HCT116 (cell line): ENCODE results near the gene MINDY4. TPM values are rescaled to one million over a fixed set of nuclear protein-coding genes. Genes with fewer than 3 reads are reported as not detected.

Source experiments
- ATAC-seq: fragments of 200-7000 bp; cut with Tn5 transposase; 2 replicates; pipeline ENCODE4 v1.9.1; 2020; ENCODE audit warnings: mild to moderate bottlenecking, moderate library complexity
- BruUV-seq: library from RNA; stranded (reverse); fragments of 400-500 nt; replicated peaks from 2 replicates; lab custom pipeline; 2021; lab: Mats Ljungman, UMichigan
- CTCF ChIA-PET: fragments of 300-600 bp; sonication (Branson Sonifier 250); formaldehyde crosslinking; loops from one replicate; lab custom pipeline; 2021; ENCODE audit warnings: antibody characterized with exemption; lab: Charles Lee
- POLR2A ChIA-PET: fragments of 300-600, 350-600 bp; sonication (Branson Sonifier 250); formaldehyde crosslinking; loops from one replicate; lab custom pipeline; 2021; ENCODE audit warnings: antibody characterized with exemption; lab: Charles Lee
- RAD21 ChIA-PET, 2 experiments: fragments of 300-600 bp; sonication (Branson Sonifier 250); formaldehyde crosslinking; loops; one replicate each; lab custom pipeline; 2023; ENCODE audit warnings: low total read pairs in 2 of 2; ENCODE audit not compliant: uncharacterized antibody in 2 of 2, unreplicated experiment in 2 of 2, low non-redundant PET in 1 of 2; lab: Charles Lee
- DNase-seq: peaks from one replicate; pipeline ENCODE4 v3.0.0-alpha.2; 2010; ENCODE audit warnings: low read depth, low spot score
- H2AFZ ChIP-seq: fragments of 200-600 bp; shearing (Covaris generic), sonication (generic); 2 replicates; pipeline ENCODE4 v1.6.1; 2017; ENCODE audit warnings: low read depth, mixed run types, mixed read lengths, antibody characterized with exemption, low read length; ENCODE audit not compliant: poor library complexity, severe bottlenecking
- H3K27ac ChIP-seq: 2 replicates; pipeline ENCODE4 v1.5.1; 2012; ENCODE audit warnings: low read depth, low read length
- H3K27me3 ChIP-seq: fragments of 200-600 bp; sonication (generic); 2 replicates; pipeline ENCODE4 v1.6.1; 2016; ENCODE audit warnings: mixed run types, low read length, mixed read lengths; ENCODE audit not compliant: insufficient read depth
- H3K36me3 ChIP-seq, 2 experiments: fragments of 200-500 bp in 1 of 2; fragments of 200-600 bp in 1 of 2; sonication (Bioruptor generic) in 1 of 2; sonication (generic) in 1 of 2; 2 replicates each; pipeline versions ENCODE4 v1.5.1 to v1.6.1; 2014 to 2016; ENCODE audit warnings: low read length in 2 of 2, inconsistent platforms in 1 of 2, mixed read lengths in 1 of 2, mixed run types in 1 of 2; ENCODE audit not compliant: insufficient read depth in 2 of 2, control insufficient read depth in 1 of 2
- H3K4me1 ChIP-seq, 2 experiments: fragments of 200-600 bp in 1 of 2; sonication (generic) in 1 of 2; 2 replicates each; pipeline versions ENCODE4 v1.5.1 to v1.6.1; 2012 to 2017; ENCODE audit warnings: low read length in 2 of 2, inconsistent platforms in 1 of 2, mild to moderate bottlenecking in 1 of 2, mixed read lengths in 1 of 2, mixed run types in 1 of 2, moderate library complexity in 1 of 2; ENCODE audit not compliant: insufficient read depth in 2 of 2, control insufficient read depth in 1 of 2
- H3K4me2 ChIP-seq: fragments of 200-600 bp; sonication (generic); 2 replicates; pipeline ENCODE4 v1.6.1; 2017; ENCODE audit warnings: mixed run types, low read length, mixed read lengths
- H3K4me3 ChIP-seq, 2 experiments: fragments of 200-600 bp in 1 of 2; sonication (generic) in 1 of 2; replicated peaks in 1 of 2; 2 replicates each; pipeline ENCODE4 v1.5.1; 2011 to 2016; ENCODE audit warnings: low read length in 2 of 2, control low read depth in 1 of 2, low read depth in 1 of 2, mild to moderate bottlenecking in 1 of 2, mixed read lengths in 1 of 2, mixed run types in 1 of 2
- H3K79me2 ChIP-seq: fragments of 200-600 bp; sonication (generic); 2 replicates; pipeline ENCODE4 v1.6.1; 2017; ENCODE audit warnings: mild to moderate bottlenecking, mixed run types, low read length, moderate library complexity, mixed read lengths; ENCODE audit not compliant: insufficient read depth
- H3K9ac ChIP-seq: fragments of 200-600 bp; sonication (generic); 2 replicates; pipeline ENCODE4 v1.6.1; 2016; ENCODE audit warnings: low read length, mixed read lengths
- H3K9me2 ChIP-seq: fragments of 200-600 bp; sonication (generic), shearing (Covaris generic); 2 replicates; pipeline ENCODE4 v1.6.1; 2017; ENCODE audit warnings: mixed run types, mild to moderate bottlenecking, moderate library complexity; ENCODE audit not compliant: insufficient read depth
- H3K9me3 ChIP-seq, 2 experiments: fragments of 200-500 bp in 1 of 2; fragments of 200-600 bp in 1 of 2; sonication (Bioruptor generic) in 1 of 2; sonication (generic) in 1 of 2; 2 replicates each; pipeline ENCODE4 v1.6.1; 2014 to 2017; ENCODE audit warnings: low read length in 2 of 2, mixed read lengths in 2 of 2, inconsistent platforms in 1 of 2, low read depth in 1 of 2, mild to moderate bottlenecking in 1 of 2, mixed run types in 1 of 2, moderate library complexity in 1 of 2; ENCODE audit not compliant: control insufficient read depth in 1 of 2, insufficient read depth in 1 of 2
- H4K20me1 ChIP-seq: fragments of 200-600 bp; sonication (generic), shearing (Covaris generic); 2 replicates; pipeline ENCODE4 v1.6.1; 2017; ENCODE audit warnings: mixed run types, mild to moderate bottlenecking, moderate library complexity; ENCODE audit not compliant: insufficient read depth
- ATF3 ChIP-seq: IDR thresholded peaks from 2 replicates; pipeline ENCODE4 v1.6.1; 2012
- EGR1 ChIP-seq: IDR thresholded peaks from 2 replicates; pipeline ENCODE4 v1.6.1; 2012; ENCODE audit warnings: low read depth
- EZH2 ChIP-seq: fragments of 200-600 bp; sonication (generic); IDR thresholded peaks from 2 replicates; pipeline ENCODE4 v1.6.1; 2017; ENCODE audit warnings: antibody characterized with exemption, mixed run types
- EZH2phosphoT487 ChIP-seq: fragments of 200-600 bp; IDR thresholded peaks from 2 replicates; pipeline ENCODE4 v1.6.1; 2018; ENCODE audit warnings: antibody characterized with exemption, borderline replicate concordance
- POLR2A ChIP-seq: IDR thresholded peaks from 2 replicates; pipeline ENCODE4 v1.7.0; 2011; ENCODE audit warnings: borderline replicate concordance; ENCODE audit not compliant: insufficient read depth, insufficient read length; ENCODE audit errors: extremely low read depth
- POLR2AphosphoS5 ChIP-seq: IDR thresholded peaks from 2 replicates; pipeline ENCODE4 v1.6.1; 2011; ENCODE audit warnings: mild to moderate bottlenecking, low read depth, low read length, moderate library complexity
- RAD21 ChIP-seq: IDR thresholded peaks from 2 replicates; pipeline ENCODE4 v1.6.1; 2012; ENCODE audit warnings: low read depth, mild to moderate bottlenecking
- SIN3A ChIP-seq: IDR thresholded peaks from 2 replicates; pipeline ENCODE4 v1.6.1; 2012; ENCODE audit warnings: low read depth
- SRF ChIP-seq: IDR thresholded peaks from 2 replicates; pipeline ENCODE4 v1.6.1; 2012; ENCODE audit warnings: low read depth
- intact Hi-C: fragments of 100-400 bp; cut with micrococcal nuclease; formaldehyde crosslinking; loops from 2 replicates; pipeline ENCODE4 v1.10.0; 2022
- total RNA-seq: library from RNA; stranded (reverse); gene quantifications from one replicate; pipeline ENCODE4 v1.2.1, GENCODE V29; 2021; ENCODE audit not compliant: unreplicated experiment
- TF ChIP-seq, protein P1 (sequence below): IDR thresholded peaks from 2 replicates; pipeline ENCODE4 v1.6.1; 2011; ENCODE audit warnings: mild to moderate bottlenecking, low read length, moderate library complexity; ENCODE audit not compliant: insufficient replicate concordance; ENCODE audit errors: extremely low read depth
- TF ChIP-seq, protein P2 (sequence below): IDR thresholded peaks from 2 replicates; pipeline ENCODE4 v1.6.1; 2012; ENCODE audit warnings: low read depth

Gene MINDY4
- total RNA-seq, 1 experiment from 2014 or later, result 6.1 TPM

GRCh38 chr7:30744075-30744417, 27.2 kb upstream of the MINDY4 start:
- DNase-seq, result no peak
- Histone ChIP-seq H3K9ac (no peak overlapping the region), H3K9me2 (no peaks in the 10 kb centered on the region), H3K4me2 (no peak overlapping the region), H3K9me3 (no peaks in the 10 kb centered on the region)
- TF ChIP-seq POLR2AphosphoS5, result no peak
- TF ChIP-seq POLR2A, result no peak
- TF ChIP-seq ATF3, result no peak
- TF ChIP-seq, protein P1, sequence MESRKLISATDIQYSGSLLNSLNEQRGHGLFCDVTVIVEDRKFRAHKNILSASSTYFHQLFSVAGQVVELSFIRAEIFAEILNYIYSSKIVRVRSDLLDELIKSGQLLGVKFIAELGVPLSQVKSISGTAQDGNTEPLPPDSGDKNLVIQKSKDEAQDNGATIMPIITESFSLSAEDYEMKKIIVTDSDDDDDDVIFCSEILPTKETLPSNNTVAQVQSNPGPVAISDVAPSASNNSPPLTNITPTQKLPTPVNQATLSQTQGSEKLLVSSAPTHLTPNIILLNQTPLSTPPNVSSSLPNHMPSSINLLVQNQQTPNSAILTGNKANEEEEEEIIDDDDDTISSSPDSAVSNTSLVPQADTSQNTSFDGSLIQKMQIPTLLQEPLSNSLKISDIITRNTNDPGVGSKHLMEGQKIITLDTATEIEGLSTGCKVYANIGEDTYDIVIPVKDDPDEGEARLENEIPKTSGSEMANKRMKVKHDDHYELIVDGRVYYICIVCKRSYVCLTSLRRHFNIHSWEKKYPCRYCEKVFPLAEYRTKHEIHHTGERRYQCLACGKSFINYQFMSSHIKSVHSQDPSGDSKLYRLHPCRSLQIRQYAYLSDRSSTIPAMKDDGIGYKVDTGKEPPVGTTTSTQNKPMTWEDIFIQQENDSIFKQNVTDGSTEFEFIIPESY, result no peak
- no peak for TF ChIP-seq EZH2
- TF ChIP-seq, all 23 proteins: peak for 0
- CTCF ChIA-PET, result no interaction called here
- Histone ChIP-seq H3K36me3 (no peaks in the 10 kb centered on the region), H3K27ac (no peak overlapping the region), H3K79me2 (no peaks in the 10 kb centered on the region), H3K4me1 (no peaks in the 10 kb centered on the region), H2AFZ (no peak overlapping the region), H3K27me3 (no peaks in the 10 kb centered on the region), H3K4me3 (no peak overlapping the region), H4K20me1 (no peaks in the 10 kb centered on the region)
- POLR2A ChIA-PET, result no interaction called here
- no TSS peak for BruUV-seq
- RAD21 ChIA-PET, result no interaction called here
- intact Hi-C loops, result loop anchor here (5.0 to 10.0 kb wide), 2 partner anchors 467 to 579 kb away; no protein-coding TSS in a partner anchor
- ATAC-seq, result no peak

- no peak overlapping the region for H3K4me2 ChIP-seq
- ChIA-PET RAD21 (no interaction called here), CTCF (interaction anchor here (1.0 kb wide), 1 partner anchor 377 kb away, joined by 3 read pairs; no protein-coding TSS in a partner anchor), POLR2A (no interaction called here)
- H3K36me3 ChIP-seq, result no peaks in the 10 kb centered on the region
- no peaks in the 10 kb centered on the region for H3K27me3 ChIP-seq
- no peak overlapping the region for H3K4me3 ChIP-seq
- DNase-seq (no peak), ATAC-seq (no peak)
- no TSS peak for BruUV-seq
- H3K27ac ChIP-seq, result no peak overlapping the region
- H3K4me1 ChIP-seq, result no peaks in the 10 kb centered on the region
- intact Hi-C loops, result loop anchor here (10.0 kb wide), 1 partner anchor 581 kb away; no protein-coding TSS in a partner anchor
- H4K20me1 ChIP-seq, result no peaks in the 10 kb centered on the region
- H3K79me2 ChIP-seq, result no peaks in the 10 kb centered on the region
- H3K9me2 ChIP-seq, result no peaks in the 10 kb centered on the region
- TF ChIP-seq, protein P2, sequence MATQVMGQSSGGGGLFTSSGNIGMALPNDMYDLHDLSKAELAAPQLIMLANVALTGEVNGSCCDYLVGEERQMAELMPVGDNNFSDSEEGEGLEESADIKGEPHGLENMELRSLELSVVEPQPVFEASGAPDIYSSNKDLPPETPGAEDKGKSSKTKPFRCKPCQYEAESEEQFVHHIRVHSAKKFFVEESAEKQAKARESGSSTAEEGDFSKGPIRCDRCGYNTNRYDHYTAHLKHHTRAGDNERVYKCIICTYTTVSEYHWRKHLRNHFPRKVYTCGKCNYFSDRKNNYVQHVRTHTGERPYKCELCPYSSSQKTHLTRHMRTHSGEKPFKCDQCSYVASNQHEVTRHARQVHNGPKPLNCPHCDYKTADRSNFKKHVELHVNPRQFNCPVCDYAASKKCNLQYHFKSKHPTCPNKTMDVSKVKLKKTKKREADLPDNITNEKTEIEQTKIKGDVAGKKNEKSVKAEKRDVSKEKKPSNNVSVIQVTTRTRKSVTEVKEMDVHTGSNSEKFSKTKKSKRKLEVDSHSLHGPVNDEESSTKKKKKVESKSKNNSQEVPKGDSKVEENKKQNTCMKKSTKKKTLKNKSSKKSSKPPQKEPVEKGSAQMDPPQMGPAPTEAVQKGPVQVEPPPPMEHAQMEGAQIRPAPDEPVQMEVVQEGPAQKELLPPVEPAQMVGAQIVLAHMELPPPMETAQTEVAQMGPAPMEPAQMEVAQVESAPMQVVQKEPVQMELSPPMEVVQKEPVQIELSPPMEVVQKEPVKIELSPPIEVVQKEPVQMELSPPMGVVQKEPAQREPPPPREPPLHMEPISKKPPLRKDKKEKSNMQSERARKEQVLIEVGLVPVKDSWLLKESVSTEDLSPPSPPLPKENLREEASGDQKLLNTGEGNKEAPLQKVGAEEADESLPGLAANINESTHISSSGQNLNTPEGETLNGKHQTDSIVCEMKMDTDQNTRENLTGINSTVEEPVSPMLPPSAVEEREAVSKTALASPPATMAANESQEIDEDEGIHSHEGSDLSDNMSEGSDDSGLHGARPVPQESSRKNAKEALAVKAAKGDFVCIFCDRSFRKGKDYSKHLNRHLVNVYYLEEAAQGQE, result no peak
- no peak for TF ChIP-seq POLR2AphosphoS5
- TF ChIP-seq EZH2phosphoT487, result no peak
- TF ChIP-seq SIN3A, result no peak
- TF ChIP-seq RAD21, result no peak
- TF ChIP-seq SRF, result no peak
- no peak for TF ChIP-seq EGR1
- TF ChIP-seq EZH2, result no peak
- H3K9me3 ChIP-seq, result no peaks in the 10 kb centered on the region
- no peak overlapping the region for H3K9ac ChIP-seq
- no peak overlapping the region for H2AFZ ChIP-seq
These were observed 25.8 kb upstream of the MINDY4 start for GRCh38 chr7:30745261-30745941.
